ENCODE data around the gene FRMD5.

The FRMD5 gene

GRCh38 chr15:43969802-43970375 lies 225.2 kb downstream of the FRMD5 start:
- DNase-seq (ENCODE audit: low read depth): no peak

GRCh38 chr15:43968551-43968950 lies 226.5 kb downstream of the FRMD5 start:
- DNase-seq (ENCODE audit: low read depth): no peak

GRCh38 chr15:43966646-43967045 lies 228.4 kb downstream of the FRMD5 start:
- no peak for DNase-seq (ENCODE audit: low read depth)

GRCh38 chr15:43958861-43959330 lies 236.2 kb downstream of the FRMD5 start:
- no peak for DNase-seq (ENCODE audit: low read depth)

GRCh38 chr15:43957724-43958123 lies 237.3 kb downstream of the FRMD5 start:
- no peak for DNase-seq (ENCODE audit: low read depth)

GRCh38 chr15:43955140-43955539 lies 239.9 kb downstream of the FRMD5 start:
- DNase-seq (ENCODE audit: low read depth): no peak

- no peak for DNase-seq (ENCODE audit: low read depth)
Measured at GRCh38 chr15:43954181-43954621, 240.9 kb downstream of the FRMD5 start.

GRCh38 chr15:43953402-43953801 lies 241.7 kb downstream of the FRMD5 start:
- no peak for DNase-seq (ENCODE audit: low read depth)

- no peak for DNase-seq (ENCODE audit: low read depth)
Measured at GRCh38 chr15:43950531-43950930, 244.5 kb downstream of the FRMD5 start.

GRCh38 chr15:43948691-43949325 lies 246.3 kb downstream of the FRMD5 start:
- DNase-seq (ENCODE audit: low read depth): no peak

- DNase-seq (ENCODE audit: low read depth): no peak
Measured at GRCh38 chr15:43943511-43943910, 251.6 kb downstream of the FRMD5 start.

- no peak for DNase-seq (ENCODE audit: low read depth)
Measured at GRCh38 chr15:43942194-43942593, 252.9 kb downstream of the FRMD5 start.

- DNase-seq (ENCODE audit: low read depth): no peak
Measured at GRCh38 chr15:43941555-43941954, 253.5 kb downstream of the FRMD5 start.

GRCh38 chr15:43941071-43941470 lies 254.0 kb downstream of the FRMD5 start:
- DNase-seq (ENCODE audit: low read depth): no peak

- no peak for DNase-seq (ENCODE audit: low read depth)
Measured at GRCh38 chr15:43939070-43939469, 256.0 kb downstream of the FRMD5 start.

- DNase-seq (ENCODE audit: low read depth): no peak
Measured at GRCh38 chr15:43934480-43934879, 260.6 kb downstream of the FRMD5 start.

GRCh38 chr15:43932907-43933306 lies 262.2 kb downstream of the FRMD5 start:
- DNase-seq (ENCODE audit: low read depth): no peak

- no peak for DNase-seq (ENCODE audit: low read depth)
Measured at GRCh38 chr15:43931790-43932435, 263.2 kb downstream of the FRMD5 start.

- no peak for DNase-seq (ENCODE audit: low read depth)
Measured at GRCh38 chr15:43931119-43931518, 264.0 kb downstream of the FRMD5 start.

- no peak for DNase-seq (ENCODE audit: low read depth)
Measured at GRCh38 chr15:43930556-43930955, 264.5 kb downstream of the FRMD5 start.

- no peak for DNase-seq (ENCODE audit: low read depth)
Measured at GRCh38 chr15:43930079-43930478, 265.0 kb downstream of the FRMD5 start.

- DNase-seq (ENCODE audit: low read depth): no peak
Measured at GRCh38 chr15:43928152-43928551, 266.9 kb downstream of the FRMD5 start.

GRCh38 chr15:43927203-43927602 lies 267.9 kb downstream of the FRMD5 start:
- DNase-seq (ENCODE audit: low read depth): no peak
